Measurements from ENCODE around the gene TAF7.
"Not testable (repeated sequence)": the region's sequence is repeated elsewhere in the genome, so short reads cannot be mapped to it uniquely, and the experiment has no call there.

Gene TAF7, protein sequence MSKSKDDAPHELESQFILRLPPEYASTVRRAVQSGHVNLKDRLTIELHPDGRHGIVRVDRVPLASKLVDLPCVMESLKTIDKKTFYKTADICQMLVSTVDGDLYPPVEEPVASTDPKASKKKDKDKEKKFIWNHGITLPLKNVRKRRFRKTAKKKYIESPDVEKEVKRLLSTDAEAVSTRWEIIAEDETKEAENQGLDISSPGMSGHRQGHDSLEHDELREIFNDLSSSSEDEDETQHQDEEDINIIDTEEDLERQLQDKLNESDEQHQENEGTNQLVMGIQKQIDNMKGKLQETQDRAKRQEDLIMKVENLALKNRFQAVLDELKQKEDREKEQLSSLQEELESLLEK

DNA sequence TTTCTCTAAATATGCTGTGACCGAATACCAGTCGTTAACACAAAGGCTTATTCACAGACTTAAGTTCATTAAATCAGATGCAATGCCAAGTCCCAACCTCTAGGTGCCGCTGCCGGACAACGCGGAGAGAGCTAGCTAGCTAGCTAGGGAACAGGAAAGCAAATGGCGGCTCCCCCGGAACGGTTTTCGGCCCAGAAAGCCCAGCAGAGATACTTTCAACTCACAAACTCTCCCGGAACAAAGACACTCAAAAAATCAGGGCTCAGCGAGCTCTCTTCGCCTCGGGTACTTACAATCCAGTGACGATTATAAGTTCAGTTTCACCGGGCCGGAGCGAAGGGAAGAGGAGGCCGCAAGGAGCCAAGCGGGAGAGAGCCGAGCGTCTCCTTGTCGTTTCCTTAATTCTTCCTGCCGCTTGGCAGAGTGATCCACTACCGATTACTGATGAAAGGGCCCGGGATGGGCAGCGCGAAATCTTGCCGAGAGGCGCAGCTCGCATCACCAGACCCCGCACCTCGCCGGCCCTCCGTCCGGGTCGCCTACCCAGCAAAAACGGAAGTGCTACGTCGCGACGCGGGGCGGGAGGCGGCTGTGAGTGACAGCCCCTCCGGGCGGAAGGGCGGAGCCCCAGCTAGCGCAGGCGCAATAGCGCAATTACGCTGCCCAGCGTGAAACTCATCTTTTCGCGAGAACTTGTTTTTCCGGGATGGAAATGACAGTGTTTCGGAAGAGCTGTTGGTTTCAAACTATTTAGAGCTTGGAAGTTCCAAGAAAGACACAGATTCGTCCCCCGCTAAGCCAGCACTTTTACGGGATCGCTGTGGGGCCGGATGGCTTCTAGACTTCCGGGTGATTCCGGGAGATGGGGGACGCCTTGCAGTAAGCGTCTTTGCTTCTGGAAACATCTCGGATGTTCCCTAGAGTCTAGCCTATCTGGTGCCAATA is at the start of gene TAF7:
TAF7 (minus strand) TSS at position 560 of the 945 bp plus-strand sequence. CDS start 740 bp downstream, outside the sequence.
- peak; percentile 85 to 87 for DNase-seq (ENCODE audit: low read depth in 1 of 2, low spot score in 1 of 2)

GRCh38 chr5:141366016-141366896 is 45.7 kb upstream of the TAF7 start:
- DNase-seq (ENCODE audit: low read depth in 1 of 2, low spot score in 1 of 2), result no peak

DNA sequence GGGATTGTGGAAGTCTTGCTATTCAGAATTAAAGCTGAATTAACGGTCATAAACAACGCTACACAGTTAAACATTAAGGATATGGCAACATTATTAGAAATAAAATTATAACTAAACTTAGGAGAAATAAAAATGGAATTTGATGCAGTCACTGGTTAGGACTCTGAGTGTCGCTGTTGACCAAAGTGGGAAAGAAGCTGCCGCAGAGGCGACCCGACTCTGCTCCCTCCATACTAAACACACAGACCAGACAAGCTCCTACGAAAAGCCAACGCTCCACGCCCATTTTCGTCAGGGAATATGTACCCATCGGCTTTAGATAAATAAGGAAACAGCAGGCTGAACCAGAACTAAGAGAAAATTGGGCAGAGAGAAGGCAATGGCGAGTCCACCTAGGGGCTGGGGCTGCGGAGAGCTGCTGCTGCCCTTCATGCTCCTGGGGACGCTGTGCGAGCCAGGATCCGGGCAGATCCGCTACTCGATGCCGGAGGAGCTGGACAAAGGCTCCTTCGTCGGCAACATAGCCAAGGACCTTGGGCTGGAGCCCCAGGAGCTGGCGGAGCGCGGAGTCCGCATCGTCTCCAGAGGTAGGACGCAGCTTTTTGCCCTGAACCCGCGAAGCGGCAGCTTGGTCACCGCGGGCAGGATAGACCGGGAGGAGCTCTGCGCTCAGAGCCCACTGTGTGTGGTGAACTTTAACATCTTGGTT is 43.5 kb upstream of the TAF7 start, which contains the start of gene PCDHGA5:
PCDHGA5 (plus strand) TSS at position 211 of the 709 bp plus-strand sequence; CDS start at position 380, 169 bp downstream.
- DNase-seq (ENCODE audit: low read depth in 1 of 2, low spot score in 1 of 2), result no peak

- DNase-seq (ENCODE audit: low read depth in 1 of 2, low spot score in 1 of 2), result no peak
Measured at GRCh38 chr5:141362719-141363118, 42.1 kb upstream of the TAF7 start.

GRCh38 chr5:141360685-141361084 is 40.1 kb upstream of the TAF7 start:
- DNase-seq (ENCODE audit: low read depth in 1 of 2, low spot score in 1 of 2), result no peak

GRCh38 chr5:141359790-141360426 is 39.3 kb upstream of the TAF7 start, which contains the start of gene PCDHGB2:
PCDHGB2 (plus strand) TSS chr5:141359994; CDS start chr5:141360136, 142 bp downstream.
- no peak for DNase-seq (ENCODE audit: low read depth in 1 of 2, low spot score in 1 of 2)

DNA sequence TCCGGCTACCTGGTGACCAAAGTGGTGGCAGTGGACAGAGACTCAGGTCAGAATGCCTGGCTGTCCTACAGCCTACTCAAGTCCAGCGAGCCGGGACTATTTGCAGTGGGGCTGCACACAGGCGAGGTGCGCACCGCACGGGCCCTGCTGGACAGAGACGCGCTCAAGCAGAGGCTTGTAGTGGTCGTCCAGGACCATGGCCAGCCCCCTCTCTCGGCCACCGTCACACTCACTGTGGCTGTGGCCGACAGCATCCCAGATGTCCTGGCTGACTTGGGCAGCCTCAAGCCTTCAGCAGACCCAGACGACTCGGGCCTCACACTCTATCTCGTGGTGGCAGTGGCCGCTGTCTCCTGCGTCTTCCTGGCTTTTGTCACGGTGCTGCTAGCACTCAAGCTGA is 36.4 kb upstream of the TAF7 start:
- DNase-seq (ENCODE audit: low read depth in 1 of 2, low spot score in 1 of 2), result no peak

- DNase-seq (ENCODE audit: low read depth in 1 of 2, low spot score in 1 of 2), result no peak
Measured at GRCh38 chr5:141356133-141356532, 35.5 kb upstream of the TAF7 start.

DNA sequence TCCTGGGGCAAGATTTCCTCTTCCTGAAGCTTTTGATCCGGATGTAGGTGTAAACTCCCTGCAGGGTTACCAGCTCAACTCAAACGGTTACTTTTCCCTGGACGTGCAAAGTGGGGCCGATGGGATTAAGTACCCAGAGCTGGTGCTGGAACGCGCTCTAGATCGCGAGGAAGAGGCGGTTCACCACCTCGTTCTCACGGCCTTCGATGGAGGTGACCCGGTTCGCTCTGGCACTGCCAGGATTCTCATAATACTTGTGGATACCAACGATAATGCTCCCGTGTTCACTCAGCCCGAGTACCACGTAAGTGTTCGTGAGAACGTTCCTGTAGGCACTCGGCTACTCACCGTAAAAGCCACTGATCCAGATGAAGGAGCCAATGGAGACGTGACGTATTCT is 35.1 kb upstream of the TAF7 start:
- DNase-seq (ENCODE audit: low read depth in 1 of 2, low spot score in 1 of 2), result no peak

GRCh38 chr5:141354900-141355469 is 34.4 kb upstream of the TAF7 start, which contains the start of gene PCDHGA4:
PCDHGA4 (plus strand) TSS chr5:141355021; CDS start chr5:141355108, 87 bp downstream.
- no peak for DNase-seq (ENCODE audit: low read depth in 1 of 2, low spot score in 1 of 2)

- DNase-seq (ENCODE audit: low read depth in 1 of 2, low spot score in 1 of 2), result no peak
Measured at GRCh38 chr5:141351591-141351990, 31.0 kb upstream of the TAF7 start.

- DNase-seq (ENCODE audit: low read depth in 1 of 2, low spot score in 1 of 2), result no peak
Measured at GRCh38 chr5:141349917-141350619, 29.5 kb upstream of the TAF7 start, which contains the start of gene PCDHGB1. PCDHGB1 (plus strand) TSS chr5:141350099; CDS start chr5:141350261, 162 bp downstream.

- DNase-seq (ENCODE audit: low read depth in 1 of 2, low spot score in 1 of 2), result not testable (repeated sequence)
Measured at GRCh38 chr5:141346017-141346416, 25.4 kb upstream of the TAF7 start.

GRCh38 chr5:141345327-141345726 is 24.7 kb upstream of the TAF7 start:
- DNase-seq (ENCODE audit: low read depth in 1 of 2, low spot score in 1 of 2), result no peak

GRCh38 chr5:141343953-141344463 is 23.4 kb upstream of the TAF7 start:
- DNase-seq (ENCODE audit: low read depth in 1 of 2, low spot score in 1 of 2), result no peak

- DNase-seq (ENCODE audit: low read depth in 1 of 2, low spot score in 1 of 2), result no peak
Measured at GRCh38 chr5:141343242-141343952, 22.8 kb upstream of the TAF7 start, which contains the start of gene PCDHGA3. PCDHGA3 (plus strand) TSS chr5:141343829; CDS start chr5:141344034, 205 bp downstream.

GRCh38 chr5:141342773-141343172 is 22.2 kb upstream of the TAF7 start:
- no peak for DNase-seq (ENCODE audit: low read depth in 1 of 2, low spot score in 1 of 2)

Data from activated T-helper 1 cell treated with anti-CD3 and anti-CD28 coated beads, Interleukin-2, amount 50 U/mL, for 16 hours (primary cell).